Motor neuron (in vitro differentiated cells): ENCODE results near the gene PKNOX2. TPM values are rescaled to one million over a fixed set of nuclear protein-coding genes. Genes with fewer than 3 reads are reported as not detected.

ENCODE experiments used
- ATAC-seq, 8 experiments: fragments of 200-7000 bp; cut with Tn5 transposase; replicated peaks in 6 of 8; 2 replicates each; pipeline ENCODE4 v1.8.0; 2021; ENCODE audit warnings: mild to moderate bottlenecking in 8 of 8, moderate library complexity in 8 of 8
- H3K27ac ChIP-seq, 2 donors: fragments of 250-450 bp; sonication (Bioruptor Pico); 2 replicates each; pipeline ENCODE4 v1.9.0; 2021; ENCODE audit warnings: antibody characterized with exemption in 2 of 2, mild to moderate bottlenecking in 2 of 2, moderate library complexity in 1 of 2
- H3K4me1 ChIP-seq, 2 donors: fragments of 250-450 bp; sonication (Bioruptor Pico); replicated peaks in 1 of 2; 2 replicates each; pipeline ENCODE4 v1.6.1; 2021; ENCODE audit warnings: antibody characterized with exemption in 2 of 2, mild to moderate bottlenecking in 2 of 2, moderate library complexity in 1 of 2
- H3K4me3 ChIP-seq, 5 donors: fragments of 250-450 bp; sonication (Bioruptor Pico); 2 replicates each; pipeline ENCODE4 v1.9.0; 2021; ENCODE audit warnings: antibody characterized with exemption in 5 of 5, mild to moderate bottlenecking in 5 of 5, moderate library complexity in 4 of 5
- WGBS, 10 experiments: fragments of 450-650 bp; shearing (Covaris generic); methylation state at CpG; one replicate each; pipeline ENCODE4 v1.0.0; 2022; 5-methylcytosine and 5-hydroxymethylcytosine counted together
- in situ Hi-C, 9 experiments: fragments of 400-800 bp; cut with MboI; loops; one replicate each; pipeline ENCODE4 v1.15.0; 2021; ENCODE audit warnings: low sequenced_read_pairs in 9 of 9, low pct_unique_long_range_greater_than_20kb in 2 of 9; ENCODE audit not compliant: unreplicated experiment in 9 of 9
- total RNA-seq, 8 experiments: library from RNA; unstranded; fragments of 300-600 nt; gene quantifications; 2 replicates each; pipeline versions ENCODE4 v1.2.3 to v1.2.4, GENCODE V29; 2022

Gene PKNOX2
- total RNA-seq, 8 experiments from 2014 or later = 0.25 to 18.0 (median 9.1) TPM

DNA sequence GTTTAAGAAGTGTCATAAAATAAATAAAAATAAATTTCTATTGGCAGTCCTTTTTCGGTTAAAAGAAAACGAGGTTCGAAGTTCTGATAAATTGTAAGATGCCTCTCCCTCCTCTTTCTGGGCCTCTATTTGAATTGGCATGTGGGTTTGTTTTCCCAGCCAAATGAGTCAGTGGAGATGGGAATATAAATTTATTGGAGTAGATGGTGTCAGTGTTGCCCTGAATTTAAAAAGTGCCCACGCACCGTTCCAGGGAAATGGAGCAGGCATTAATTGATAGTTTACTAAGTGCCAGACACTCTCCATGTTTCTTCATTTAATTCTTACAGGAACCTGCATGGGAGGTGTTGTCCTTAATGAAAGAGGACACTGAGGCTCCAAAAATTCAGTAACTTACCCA lies 212.3 kb downstream of the PKNOX2 start:
- Histone ChIP-seq H3K4me1 (peaks cover 30 to 31% of the 10 kb centered on the region in 2 donors), H3K27ac (no peak overlapping the region), H3K4me3 (no peak overlapping the region)
- WGBS, 10 experiments = 8 to 100% (median 92%) methylated on average over 3 to 5 of the region's 5 CpGs; no CpG with 5 or more reads in 2 of the 10 experiments
- ATAC-seq = peak in 1 of 8 experiments; percentile 56
- in situ Hi-C loops = no loop called here

DNA sequence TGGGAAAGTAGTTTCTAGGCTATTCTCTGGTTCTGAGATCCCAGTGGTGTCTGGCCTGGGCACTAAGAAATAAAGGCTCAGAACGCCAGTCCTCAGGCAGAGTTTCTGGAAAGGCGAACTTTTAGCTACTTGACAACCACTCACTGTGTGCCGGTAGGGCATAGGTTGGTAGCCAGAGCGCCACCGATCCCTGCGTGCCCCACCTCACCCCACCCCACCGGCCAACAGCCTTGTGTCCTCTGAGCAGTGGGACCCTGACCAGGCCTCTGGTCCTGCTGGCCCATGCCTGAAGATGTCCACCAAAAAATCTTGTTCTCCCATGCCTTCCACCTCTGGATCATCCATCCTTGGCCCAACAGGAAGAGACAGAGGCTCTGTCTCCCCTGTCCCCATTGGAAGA lies 213.5 kb downstream of the PKNOX2 start:
- in situ Hi-C loops = no loop called here

GRCh38 chr11:125378571-125378970 lies 214.0 kb downstream of the PKNOX2 start:
- 0 to 100% (median 92%) methylated on average over 1 to 6 of the region's 6 CpGs for WGBS, 10 experiments
- in situ Hi-C loops = no loop called here
- H3K4me3 ChIP-seq = no peak overlapping the region
- no peak overlapping the region for H3K27ac ChIP-seq
- no peak for ATAC-seq
- peaks cover 38 to 42% of the 10 kb centered on the region in 2 donors for H3K4me1 ChIP-seq

More for the DNA sequence above, 213.5 kb downstream of the PKNOX2 start:
- Histone ChIP-seq H3K4me3 (no peak overlapping the region), H3K27ac (no peak overlapping the region), H3K4me1 (peaks cover 38 to 41% of the 10 kb centered on the region in 2 donors)
- ATAC-seq = no peak
- 83 to 100% (median 100%) methylated on average over 1 to 6 of the region's 7 CpGs; no CpG with 5 or more reads in 7 of the 10 experiments for WGBS, 10 experiments

- in situ Hi-C loops = no loop called here
- Histone ChIP-seq H3K27ac (peak overlapping the region in 1 of 2 donors; percentile 27), H3K4me1 (peaks cover 38 to 42% of the 10 kb centered on the region in 2 donors), H3K4me3 (no peak overlapping the region)
- peak in 3 of 8 experiments; percentile 1 to 15 (median 3) for ATAC-seq
- WGBS, 10 experiments = 38 to 100% (median 71%) methylated on average over 1 to 5 of the region's 5 CpGs; no CpG with 5 or more reads in 3 of the 10 experiments
Measured at GRCh38 chr11:125379565-125379964, 215.0 kb downstream of the PKNOX2 start.

- Histone ChIP-seq H3K4me3 (no peak overlapping the region), H3K4me1 (peaks cover 38 to 42% of the 10 kb centered on the region in 2 donors), H3K27ac (no peak overlapping the region)
- 0 to 65% (median 49%) methylated on average over 1 to 10 of the region's 14 CpGs; no CpG with 5 or more reads in 6 of the 10 experiments for WGBS, 10 experiments
- in situ Hi-C loops = no loop called here
- ATAC-seq = peak in 5 of 8 experiments; percentile 77 to 84 (median 81)
Measured at GRCh38 chr11:125379981-125380380, 215.4 kb downstream of the PKNOX2 start.

DNA sequence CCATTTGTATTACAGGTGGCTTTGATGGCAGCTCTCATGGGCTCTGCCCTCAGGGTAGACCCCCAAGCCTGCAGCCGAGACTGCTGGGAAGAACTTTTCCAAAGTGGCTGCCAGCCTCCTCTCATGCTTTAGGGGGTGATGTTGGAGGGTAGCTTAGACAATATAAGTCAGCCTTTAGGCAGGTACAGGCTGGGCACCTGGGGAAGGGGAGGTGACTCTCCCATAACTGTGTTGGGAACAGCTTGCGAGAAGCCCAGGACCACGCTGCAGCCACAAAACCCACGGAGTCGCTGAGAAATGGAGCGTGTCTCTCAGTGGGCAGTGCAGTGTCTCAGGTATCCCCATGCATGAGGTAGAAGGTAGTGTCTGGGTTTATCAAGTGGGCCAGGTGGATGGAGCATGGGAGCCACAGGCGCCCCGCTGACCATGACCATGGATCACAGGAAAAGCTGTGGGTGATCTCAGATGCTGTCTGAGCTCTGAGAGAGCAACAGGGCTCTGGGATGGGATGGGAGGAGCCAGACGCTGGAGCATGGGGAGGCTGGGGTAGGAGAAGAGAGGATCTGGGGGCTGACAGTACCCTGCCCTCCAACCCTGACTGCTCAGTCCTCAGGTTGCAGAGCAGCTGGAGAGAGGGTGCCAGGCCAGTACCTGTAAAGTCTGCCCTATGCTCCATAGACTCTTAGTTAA lies 216.3 kb downstream of the PKNOX2 start:
- H3K4me3 ChIP-seq = no peak overlapping the region
- in situ Hi-C loops = no loop called here
- WGBS, 10 experiments = 40 to 100% (median 80%) methylated on average over 1 to 6 of the region's 9 CpGs; no CpG with 5 or more reads in 5 of the 10 experiments
- peaks cover 38 to 42% of the 10 kb centered on the region in 2 donors for H3K4me1 ChIP-seq
- no peak for ATAC-seq
- no peak overlapping the region for H3K27ac ChIP-seq

- ATAC-seq = peak in 4 of 8 experiments; percentile 11 to 30 (median 29)
- 59 to 100% (median 90%) methylated on average over 2 to 7 of the region's 7 CpGs; no CpG with 5 or more reads in 3 of the 10 experiments for WGBS, 10 experiments
- Histone ChIP-seq H3K27ac (peak overlapping the region; percentile 22 to 27), H3K4me1 (peaks cover 35 to 42% of the 10 kb centered on the region in 2 donors), H3K4me3 (no peak overlapping the region)
- in situ Hi-C loops = no loop called here
Measured at GRCh38 chr11:125381499-125382044, 217.0 kb downstream of the PKNOX2 start.

- peaks cover 35 to 42% of the 10 kb centered on the region in 2 donors for H3K4me1 ChIP-seq
- no peak overlapping the region for H3K4me3 ChIP-seq
- in situ Hi-C loops = no loop called here
- whole genome bisulfite sequencing, 10 experiments = 27 to 50% (median 37%) methylated on average over 1 to 4 of the region's 12 CpGs; no CpG with 5 or more reads in 3 of the 10 experiments
- ATAC-seq = peak in 7 of 8 experiments; percentile 31 to 68 (median 59)
- peak overlapping the region in 1 of 2 donors; percentile 27 for H3K27ac ChIP-seq
Measured at GRCh38 chr11:125382314-125382791, 217.8 kb downstream of the PKNOX2 start.

DNA sequence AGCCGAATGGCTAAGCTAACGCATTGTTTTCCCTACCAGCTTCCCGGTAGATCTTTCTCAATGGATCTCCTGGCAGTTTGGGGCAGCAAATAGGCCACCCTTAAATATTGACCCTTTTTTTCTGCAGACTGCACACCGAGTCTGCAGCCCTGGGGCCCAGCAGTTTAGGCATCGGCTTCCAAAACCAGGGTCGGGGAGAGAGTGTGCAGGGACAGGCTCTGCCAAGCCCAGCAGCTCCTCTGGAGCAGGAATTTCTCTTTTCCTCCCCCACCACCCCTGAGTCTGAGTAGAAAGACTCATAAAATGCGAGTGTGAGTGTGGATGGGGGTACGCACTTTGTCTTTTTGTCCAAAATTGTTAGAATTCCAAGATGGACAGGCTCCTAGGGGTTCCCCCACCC lies 218.3 kb downstream of the PKNOX2 start:
- WGBS, 10 experiments = 40 to 92% (median 74%) methylated on average over 1 to 8 of the region's 8 CpGs; no CpG with 5 or more reads in 1 of the 10 experiments
- in situ Hi-C loops = no loop called here
- no peak for ATAC-seq
- H3K4me1 ChIP-seq = peaks cover 35 to 42% of the 10 kb centered on the region in 2 donors
- no peak overlapping the region for H3K4me3 ChIP-seq
- no peak overlapping the region for H3K27ac ChIP-seq

GRCh38 chr11:125384825-125385224 lies 220.3 kb downstream of the PKNOX2 start:
- peaks cover 33 to 46% of the 10 kb centered on the region in 2 donors for H3K4me1 ChIP-seq
- in situ Hi-C loops = no loop called here
- ATAC-seq = no peak
- H3K27ac ChIP-seq = no peak overlapping the region
- 19 to 100% (median 89%) methylated on average over 1 to 4 of the region's 4 CpGs; no CpG with 5 or more reads in 3 of the 10 experiments for WGBS, 10 experiments
- no peak overlapping the region for H3K4me3 ChIP-seq

DNA sequence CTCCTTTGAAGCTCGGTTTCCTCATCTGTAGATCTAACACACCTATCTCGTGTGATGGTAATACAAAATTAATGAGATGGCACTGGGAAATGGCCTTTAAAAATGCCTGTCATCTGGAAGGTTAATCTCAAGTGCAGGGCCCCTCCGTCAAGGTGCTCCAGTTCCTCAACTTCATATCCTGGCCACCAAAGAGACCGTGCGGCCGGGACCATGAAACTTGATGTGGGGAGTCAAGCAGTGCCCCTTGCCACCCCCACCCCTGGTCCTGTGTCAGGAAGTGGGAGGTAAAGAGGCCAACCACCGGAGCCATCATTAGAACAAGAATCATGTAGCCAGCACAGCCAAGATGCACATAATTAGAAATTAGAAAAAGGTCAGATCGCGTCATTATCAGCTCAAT lies 223.3 kb downstream of the PKNOX2 start:
- no peak for ATAC-seq
- in situ Hi-C loops = no loop called here
- WGBS, 10 experiments = 0 to 100% (median 87%) methylated on average over 1 to 8 of the region's 9 CpGs; no CpG with 5 or more reads in 1 of the 10 experiments
- Histone ChIP-seq H3K27ac (no peak overlapping the region), H3K4me1 (peaks cover 5 to 15% of the 10 kb centered on the region in 2 donors), H3K4me3 (no peak overlapping the region)

- Histone ChIP-seq H3K4me3 (no peak overlapping the region), H3K4me1 (peaks cover 5 to 13% of the 10 kb centered on the region in 2 donors), H3K27ac (no peak overlapping the region)
- WGBS, 10 experiments = 90 to 100% methylated on average over 1 to 2 of the region's 7 CpGs; no CpG with 5 or more reads in 8 of the 10 experiments
- in situ Hi-C loops = no loop called here
- ATAC-seq = peak in 4 of 8 experiments; percentile 43 to 76 (median 58)
Measured at GRCh38 chr11:125388611-125389010, 224.1 kb downstream of the PKNOX2 start.
